Epithelial cell of proximal tubule (primary cell): ENCODE measurements around the gene NXPE3. TPM values are rescaled to one million over a fixed set of nuclear protein-coding genes. Genes with fewer than 3 reads are reported as not detected.
A peak's percentile ranks its signal among the peaks of the same experiment; 100 is the strongest.

Experiments used
- DNase-seq: peaks from one replicate; pipeline ENCODE4 v3.0.0-alpha.2; 2011; ENCODE audit warnings: low read depth
- H3K4me3 ChIP-seq: 2 replicates; pipeline ENCODE4 v1.5.1; 2011; ENCODE audit warnings: low read depth, mild to moderate bottlenecking, low read length
- total RNA-seq: library from RNA; depleted of rRNA; stranded (reverse); fragments of >200 nt; gene quantifications from 2 replicates; pipeline ENCODE4 v1.2.3, GENCODE V29; 2015
- TF ChIP-seq, protein P1 (sequence below): conservative IDR thresholded peaks from 2 replicates; pipeline ENCODE4 v1.5.1; 2012; ENCODE audit warnings: low read depth, mild to moderate bottlenecking, low read length

NXPE3 gene
- total RNA-seq, 1 donor from 2014 or later, result 8.0 TPM

DNA sequence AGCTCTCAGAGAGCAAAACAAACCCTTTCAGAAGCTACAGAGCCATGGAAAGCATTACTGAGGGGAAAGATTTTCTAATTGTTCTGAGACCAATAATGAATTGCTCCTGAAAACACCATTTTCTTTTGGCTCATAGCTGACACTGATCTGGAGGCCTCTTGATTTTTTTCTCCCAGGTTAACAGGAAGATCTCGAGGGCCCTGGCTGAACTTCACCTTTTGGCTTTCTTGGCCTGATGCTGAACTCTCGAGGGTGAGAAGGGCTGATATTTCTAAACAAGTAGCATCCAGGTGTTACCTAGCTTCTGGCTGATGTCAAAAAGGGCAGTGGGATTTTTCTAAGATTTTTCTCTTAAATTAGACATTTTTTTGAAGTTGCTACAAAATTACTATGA lies 50.4 kb downstream of the NXPE3 start:
- TF ChIP-seq, protein P1, sequence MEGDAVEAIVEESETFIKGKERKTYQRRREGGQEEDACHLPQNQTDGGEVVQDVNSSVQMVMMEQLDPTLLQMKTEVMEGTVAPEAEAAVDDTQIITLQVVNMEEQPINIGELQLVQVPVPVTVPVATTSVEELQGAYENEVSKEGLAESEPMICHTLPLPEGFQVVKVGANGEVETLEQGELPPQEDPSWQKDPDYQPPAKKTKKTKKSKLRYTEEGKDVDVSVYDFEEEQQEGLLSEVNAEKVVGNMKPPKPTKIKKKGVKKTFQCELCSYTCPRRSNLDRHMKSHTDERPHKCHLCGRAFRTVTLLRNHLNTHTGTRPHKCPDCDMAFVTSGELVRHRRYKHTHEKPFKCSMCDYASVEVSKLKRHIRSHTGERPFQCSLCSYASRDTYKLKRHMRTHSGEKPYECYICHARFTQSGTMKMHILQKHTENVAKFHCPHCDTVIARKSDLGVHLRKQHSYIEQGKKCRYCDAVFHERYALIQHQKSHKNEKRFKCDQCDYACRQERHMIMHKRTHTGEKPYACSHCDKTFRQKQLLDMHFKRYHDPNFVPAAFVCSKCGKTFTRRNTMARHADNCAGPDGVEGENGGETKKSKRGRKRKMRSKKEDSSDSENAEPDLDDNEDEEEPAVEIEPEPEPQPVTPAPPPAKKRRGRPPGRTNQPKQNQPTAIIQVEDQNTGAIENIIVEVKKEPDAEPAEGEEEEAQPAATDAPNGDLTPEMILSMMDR, result no peak
- H3K4me3 ChIP-seq, result peak overlapping the region; percentile 65

DNA sequence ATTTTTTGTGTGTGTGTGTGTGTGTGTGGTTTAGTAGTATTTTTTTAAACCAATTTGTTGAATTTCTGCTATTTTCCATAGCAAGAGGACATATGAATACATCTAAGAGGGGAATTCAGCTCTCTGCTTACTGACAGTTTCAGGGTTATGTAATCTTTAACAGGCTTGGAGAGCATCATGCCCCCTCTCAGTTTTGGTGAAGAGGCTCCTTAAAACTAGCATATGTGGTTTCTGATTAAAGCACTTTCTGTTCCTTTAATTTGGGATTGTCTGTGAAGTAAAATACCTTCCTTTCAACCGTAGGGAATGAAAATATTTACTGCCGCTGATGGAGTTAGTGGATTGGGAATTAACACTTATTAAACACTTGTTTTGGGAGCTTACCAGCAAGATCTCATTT lies 50.9 kb downstream of the NXPE3 start:
- H3K4me3 ChIP-seq, result peak overlapping the region; percentile 65
- no peak for DNase-seq
- TF ChIP-seq, protein P1, result no peak

More for the DNA sequence above, 50.4 kb downstream of the NXPE3 start:
- no peak for DNase-seq

DNA sequence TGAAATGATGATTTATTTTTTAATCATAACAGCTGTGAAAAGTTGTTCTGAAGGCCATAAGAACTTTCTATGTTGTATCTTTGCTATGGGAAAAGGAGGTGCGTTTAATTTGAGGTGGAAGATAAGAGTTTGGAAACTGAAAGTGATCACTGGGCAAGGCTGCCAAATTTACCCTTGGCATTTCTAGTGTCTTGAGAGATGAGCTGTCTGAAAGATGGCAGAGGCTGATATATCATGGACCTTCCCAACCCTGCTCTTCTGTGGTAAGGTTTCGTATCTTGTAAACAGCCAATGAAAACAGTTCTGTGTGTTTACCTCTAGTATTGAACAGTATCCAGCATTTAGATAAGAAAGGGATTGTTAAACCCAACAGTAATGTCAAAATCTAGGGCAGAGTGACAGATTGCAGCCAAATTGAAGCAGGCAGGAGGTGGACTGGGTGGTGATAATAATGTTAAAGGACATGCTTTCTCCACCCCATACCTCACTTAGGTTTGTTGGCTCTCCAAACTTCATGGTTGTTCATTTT lies 54.5 kb downstream of the NXPE3 start:
- TF ChIP-seq, protein P1, result no peak
- no peak overlapping the region for H3K4me3 ChIP-seq
- no peak for DNase-seq

DNA sequence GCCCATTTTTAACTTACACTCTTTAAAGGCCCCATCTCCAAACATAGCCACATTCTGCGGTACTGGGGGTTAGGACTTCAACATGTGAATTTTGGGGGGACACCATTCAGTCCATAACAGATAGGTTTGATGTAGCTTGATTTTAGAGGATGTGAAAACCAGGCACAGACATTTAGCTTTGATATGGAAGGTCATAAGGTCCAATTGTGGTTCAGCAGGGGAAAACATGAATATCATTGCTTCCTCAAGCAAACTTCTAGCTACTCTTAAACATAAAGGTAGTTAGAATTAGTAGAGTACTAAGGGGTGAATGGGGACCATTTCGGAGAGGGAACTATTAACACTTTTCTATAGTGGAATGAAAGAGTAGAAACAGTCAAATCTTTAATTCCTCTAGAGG lies 56.7 kb downstream of the NXPE3 start:
- no peak overlapping the region for H3K4me3 ChIP-seq
- DNase-seq, result no peak
- TF ChIP-seq, protein P1, result no peak

DNA sequence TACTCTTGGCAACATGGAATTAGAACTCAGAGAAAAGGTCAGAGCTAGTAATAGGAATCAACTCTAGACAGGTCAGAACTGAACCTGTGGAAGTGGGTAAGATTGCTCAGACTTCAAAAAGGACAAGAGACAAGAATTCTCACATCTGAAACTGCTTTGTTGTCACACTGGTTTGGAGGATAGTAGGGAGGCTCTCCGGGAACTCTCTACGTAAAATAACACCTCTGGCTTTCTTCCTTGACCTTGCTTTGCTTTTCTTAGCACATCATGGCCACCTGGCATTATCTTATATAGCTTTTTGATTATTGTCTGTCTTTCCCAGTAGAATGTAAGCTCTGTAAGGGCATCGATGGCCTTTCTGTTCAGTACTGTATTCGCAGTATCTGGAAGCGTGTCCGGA lies 57.1 kb downstream of the NXPE3 start:
- TF ChIP-seq, protein P1, result no peak
- no peak overlapping the region for H3K4me3 ChIP-seq
- DNase-seq, result no peak

DNA sequence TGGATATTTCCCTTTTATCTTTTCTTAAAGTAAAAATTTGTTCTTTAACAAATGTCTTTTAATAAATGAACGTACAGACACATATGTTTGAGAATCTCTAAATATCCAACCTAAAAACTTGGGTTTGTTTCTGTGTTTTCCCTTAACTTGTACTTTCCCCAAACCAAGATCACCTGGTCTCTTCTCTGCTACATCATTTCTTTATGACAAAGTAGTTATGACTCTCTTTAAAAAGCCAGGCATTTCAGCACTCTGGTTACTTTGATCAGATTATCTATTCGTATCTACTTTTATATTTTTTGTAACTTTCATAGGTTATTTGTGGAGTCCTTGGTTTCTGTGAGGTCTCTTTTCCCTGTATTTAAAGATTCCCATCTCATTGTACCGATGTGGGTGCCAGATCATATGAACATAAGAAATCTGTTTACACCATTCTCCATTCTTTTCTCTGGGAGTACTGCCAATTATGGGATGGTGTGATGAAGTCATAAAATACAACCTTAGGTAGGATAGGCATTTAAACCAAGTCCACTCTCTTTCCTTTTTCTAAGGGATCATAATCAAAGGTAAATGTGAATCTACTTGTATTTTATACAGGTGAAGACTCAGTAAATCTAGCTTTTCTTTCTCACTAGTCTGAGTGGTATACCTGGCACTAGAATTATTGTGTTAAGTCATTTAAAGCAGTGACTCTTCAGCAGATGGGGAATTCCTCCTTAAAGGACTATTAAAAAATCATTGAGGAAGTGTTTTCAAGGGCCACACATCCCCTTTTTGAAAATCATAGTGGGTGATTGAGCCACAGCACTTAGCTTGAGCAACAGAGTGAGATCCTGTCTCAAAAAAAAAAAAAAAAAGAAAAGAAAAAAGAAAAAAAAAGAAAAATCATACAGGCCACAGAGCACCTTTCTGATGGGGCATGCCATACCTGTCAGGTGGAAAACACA lies 57.9 kb downstream of the NXPE3 start:
- TF ChIP-seq, protein P1, result no peak
- peak; percentile 63 for DNase-seq
- no peak overlapping the region for H3K4me3 ChIP-seq
